Fibroblast of the conjunctiva (primary cell): ENCODE data around the gene CHAD.
"Not testable (repeated sequence)": the region's sequence is repeated elsewhere in the genome, so short reads cannot be mapped to it uniquely, and the experiment has no call there.

Experiments
- DNase-seq: peaks from one replicate; pipeline ENCODE4 v3.0.0-alpha.2; 2010; ENCODE audit warnings: low read depth

The CHAD gene

DNA sequence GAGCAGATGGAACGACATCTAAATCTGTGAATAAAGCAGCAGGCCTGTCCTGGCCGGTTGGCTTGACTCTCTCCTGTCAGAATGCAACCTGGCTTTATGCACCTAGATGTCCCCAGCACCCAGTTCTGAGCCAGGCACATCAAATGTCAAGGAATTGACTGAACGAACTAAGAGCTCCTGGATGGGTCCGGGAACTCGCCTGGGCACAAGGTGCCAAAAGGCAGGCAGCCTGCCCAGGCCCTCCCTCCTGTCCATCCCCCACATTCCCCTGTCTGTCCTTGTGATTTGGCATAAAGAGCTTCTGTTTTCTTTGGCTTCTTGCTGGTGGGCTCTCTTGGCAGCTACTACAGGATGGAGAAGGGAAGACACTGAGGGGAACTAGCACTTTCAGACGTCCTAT is 5.8 kb upstream of the CHAD start:
- no peak for DNase-seq

GRCh38 chr17:50473901-50474300 is 5.2 kb upstream of the CHAD start:
- no peak for DNase-seq

DNA sequence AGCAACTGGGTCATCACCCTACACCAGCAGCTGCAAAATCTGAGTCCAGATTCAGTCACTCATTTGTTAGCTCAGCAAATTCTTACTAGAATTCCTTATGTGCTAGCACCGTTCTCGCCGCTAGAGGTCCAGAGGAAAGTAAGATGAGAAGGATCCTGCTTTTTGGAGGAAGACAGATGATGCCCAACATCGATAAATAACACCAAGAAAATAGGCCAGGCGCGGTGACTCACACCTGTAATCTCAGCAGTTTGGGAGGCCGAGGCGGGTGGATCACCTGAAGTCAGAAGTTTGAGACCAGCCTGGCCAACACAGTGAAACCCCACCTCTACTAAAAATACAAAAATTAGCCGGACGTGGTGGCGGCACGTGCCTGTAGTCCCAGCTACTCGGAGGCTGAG is 4.1 kb upstream of the CHAD start:
- DNase-seq = not testable (repeated sequence)

DNA sequence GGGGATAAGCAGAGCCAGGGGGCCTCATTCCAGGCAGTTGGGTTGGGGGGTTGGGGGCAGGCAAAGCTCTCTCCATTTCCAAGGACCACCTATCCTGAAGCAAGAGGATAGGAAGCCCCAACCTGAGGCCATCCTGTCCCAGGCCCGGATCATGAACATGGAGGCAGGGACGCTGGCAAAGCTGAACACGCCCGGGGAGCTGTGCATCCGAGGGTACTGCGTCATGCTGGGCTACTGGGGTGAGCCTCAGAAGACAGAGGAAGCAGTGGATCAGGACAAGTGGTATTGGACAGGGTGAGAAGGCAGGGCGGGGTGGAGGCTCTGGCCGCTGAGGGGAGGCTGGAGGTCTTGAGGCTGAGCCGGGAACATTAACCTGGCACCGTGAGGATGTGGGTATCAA is 3.6 kb upstream of the CHAD start:
- no peak for DNase-seq

DNA sequence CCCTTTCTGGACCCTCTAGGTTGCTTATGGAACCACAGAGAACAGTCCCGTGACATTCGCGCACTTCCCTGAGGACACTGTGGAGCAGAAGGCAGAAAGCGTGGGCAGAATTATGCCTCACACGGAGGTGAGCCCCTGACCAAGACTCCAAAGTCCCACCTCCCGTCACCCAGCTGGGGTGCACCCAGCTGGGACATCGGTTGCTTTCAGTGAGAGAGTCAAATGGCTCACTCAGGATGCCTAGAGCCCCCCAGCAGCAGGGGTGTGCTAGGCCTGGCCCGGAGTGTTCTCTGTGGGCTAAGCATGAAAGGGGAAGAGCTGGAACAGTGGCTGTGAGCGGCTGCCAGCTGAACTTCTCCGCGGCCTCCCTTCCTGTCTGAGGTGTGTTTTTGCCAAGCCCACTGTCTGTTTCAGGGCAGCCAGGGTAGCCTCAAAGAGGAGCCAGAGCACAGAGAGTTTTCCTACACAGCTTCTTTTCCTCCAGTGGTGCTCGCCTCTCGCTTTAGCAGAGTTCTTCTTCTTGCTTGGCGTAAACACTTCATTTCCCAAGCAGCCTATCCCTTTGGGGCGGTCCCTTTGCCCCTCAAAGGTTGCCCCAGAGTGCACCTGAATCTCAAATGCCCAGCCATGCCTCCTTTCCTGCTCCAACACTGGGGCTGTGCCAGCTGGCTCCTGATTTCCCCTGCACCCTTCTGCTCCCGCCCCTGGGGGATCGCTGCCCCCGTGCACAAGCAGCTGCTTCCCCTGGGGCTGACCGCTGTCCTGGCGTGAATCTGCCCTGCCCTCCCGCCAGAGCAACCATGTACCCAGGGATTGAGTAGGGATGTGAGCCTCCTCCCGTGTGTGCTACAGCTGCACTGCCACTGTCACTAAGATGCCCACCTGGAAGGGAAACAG is 2.6 kb upstream of the CHAD start:
- no peak for DNase-seq

- no peak for DNase-seq
Measured at GRCh38 chr17:50470426-50470825, 1.7 kb upstream of the CHAD start.

DNA sequence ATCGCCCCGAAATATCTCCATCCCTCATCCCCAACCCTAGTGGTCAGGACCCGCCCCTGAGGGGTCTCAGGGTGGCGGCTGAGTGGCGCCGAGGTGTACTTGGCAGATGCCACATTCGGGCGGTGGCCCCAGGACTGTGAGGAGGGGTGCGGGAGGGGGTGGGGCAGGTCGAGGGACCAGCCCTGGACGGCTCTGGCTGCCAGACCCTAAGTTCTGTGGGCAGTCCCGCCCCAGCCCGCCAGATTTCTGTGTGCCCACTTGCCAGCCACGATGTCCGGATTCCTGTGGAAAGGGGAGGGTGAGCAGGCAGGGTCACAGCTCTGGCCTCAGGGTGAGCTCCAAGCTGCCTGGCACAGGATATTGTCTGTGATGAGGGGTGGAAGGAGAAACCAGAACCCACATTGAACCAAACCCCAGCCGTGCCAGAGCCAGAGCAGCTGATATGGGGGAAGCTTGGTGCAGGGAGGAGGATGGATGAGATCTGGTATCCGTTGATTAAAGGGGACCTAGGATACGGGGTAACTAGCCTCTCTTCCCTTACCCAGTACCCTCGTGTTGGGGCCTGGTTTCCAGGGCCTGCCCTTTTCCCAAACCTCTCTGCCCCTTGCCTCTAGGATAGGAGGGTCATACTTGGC is 1.1 kb upstream of the CHAD start:
- DNase-seq = no peak

- DNase-seq = no peak
Measured at GRCh38 chr17:50469208-50469605, 527 bp upstream of the CHAD start.

GRCh38 chr17:50467855-50468303 is 801 bp downstream of the CHAD start:
- no peak for DNase-seq

GRCh38 chr17:50467114-50467854 is 1.4 kb downstream of the CHAD start:
- DNase-seq = no peak

- no peak for DNase-seq
Measured at GRCh38 chr17:50466371-50467113, 2.1 kb downstream of the CHAD start.

GRCh38 chr17:50465635-50466034 is 3.0 kb downstream of the CHAD start:
- DNase-seq = no peak

- DNase-seq = no peak
Measured at GRCh38 chr17:50465171-50465570, 3.5 kb downstream of the CHAD start.

DNA sequence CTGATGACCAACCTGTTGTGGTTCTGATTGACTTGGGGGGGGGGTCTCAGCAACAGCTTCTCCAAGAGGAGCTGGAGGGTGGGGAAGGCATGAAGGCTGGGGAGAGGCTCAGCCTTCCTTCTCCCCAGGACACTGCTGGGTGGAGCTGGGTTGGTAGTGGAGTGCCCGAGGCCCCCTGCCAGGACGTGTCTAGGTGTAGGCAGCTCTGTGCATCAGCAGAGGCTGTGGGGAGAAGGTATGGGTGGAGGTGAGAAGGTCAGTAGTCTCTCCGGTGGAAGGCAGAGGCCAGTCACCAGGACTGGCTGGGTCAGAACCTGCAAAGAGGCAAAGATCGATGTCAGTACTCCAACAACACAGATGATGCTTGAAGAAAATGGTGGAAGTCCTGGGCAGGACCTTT is 3.9 kb downstream of the CHAD start:
- no peak for DNase-seq

DNA sequence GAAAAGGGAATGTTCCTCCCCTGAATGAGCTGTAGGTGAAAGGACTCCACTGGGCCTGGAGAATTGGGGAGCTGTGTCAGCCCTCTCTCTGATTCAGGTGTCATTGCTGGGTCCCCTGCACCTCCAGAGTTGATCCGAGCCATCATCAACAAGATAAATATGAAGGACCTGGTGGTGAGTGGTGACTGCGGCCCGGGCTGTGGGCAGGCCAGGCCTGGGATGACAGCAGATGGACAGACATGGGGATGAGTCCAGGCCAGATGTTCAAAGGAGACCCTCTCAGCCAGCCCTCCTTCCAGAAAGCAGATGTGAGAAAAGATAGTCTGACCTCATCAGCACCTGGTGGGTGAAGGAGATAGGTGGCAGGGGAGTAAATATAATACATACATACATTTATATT is 4.6 kb downstream of the CHAD start:
- DNase-seq = no peak

DNA sequence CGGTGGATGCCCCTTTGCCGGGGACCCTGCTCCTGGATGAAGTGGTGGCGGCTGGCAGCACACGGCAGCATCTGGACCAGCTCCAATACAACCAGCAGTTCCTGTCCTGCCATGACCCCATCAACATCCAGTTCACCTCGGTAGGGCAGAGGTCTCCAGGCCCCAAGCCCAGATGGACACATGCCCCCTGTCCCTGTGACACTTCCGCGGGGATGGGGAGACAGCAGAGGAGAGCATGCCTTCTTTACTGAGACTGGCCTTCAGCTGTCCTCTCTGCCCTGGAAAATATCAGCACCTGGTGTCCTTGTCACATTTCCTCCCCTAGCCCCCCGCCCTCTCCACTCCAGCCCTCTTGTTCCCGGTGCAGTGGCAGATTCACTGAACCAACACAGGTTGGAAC is 6.2 kb downstream of the CHAD start:
- no peak for DNase-seq

- no peak for DNase-seq
Measured at GRCh38 chr17:50461550-50462132, 7.0 kb downstream of the CHAD start.

- DNase-seq = no peak
Measured at GRCh38 chr17:50460831-50461526, 7.7 kb downstream of the CHAD start.

GRCh38 chr17:50459756-50460155 is 8.9 kb downstream of the CHAD start:
- DNase-seq = no peak

GRCh38 chr17:50458701-50459676 is 9.7 kb downstream of the CHAD start:
- no peak for DNase-seq
